Endodermal cell (in vitro differentiated cells): ENCODE results near the gene RNF40. TPM values are rescaled to one million over a fixed set of nuclear protein-coding genes. Genes with fewer than 3 reads are reported as not detected.
A peak's percentile ranks its signal among the peaks of the same experiment; 100 is the strongest.

ENCODE experiments used
- DNase-seq: peaks from one replicate; pipeline ENCODE4 v3.0.0-alpha.2; 2017
- H3K27ac ChIP-seq: 2 replicates; pipeline ENCODE4 v1.5.1; 2013; ENCODE audit warnings: mild to moderate bottlenecking, low read depth, low read length, moderate library complexity
- H3K27me3 ChIP-seq: 2 replicates; pipeline ENCODE4 v1.6.1; 2013; ENCODE audit warnings: mild to moderate bottlenecking, low read length, moderate library complexity; ENCODE audit not compliant: insufficient read depth, control insufficient read depth, poor library complexity, severe bottlenecking
- H3K36me3 ChIP-seq: 2 replicates; pipeline ENCODE4 v1.7.0; 2013; ENCODE audit warnings: mild to moderate bottlenecking, low read length, moderate library complexity; ENCODE audit not compliant: control insufficient read depth, insufficient read depth
- H3K4me1 ChIP-seq: one replicate; pipeline ENCODE4 v1.7.0; 2013; ENCODE audit warnings: low read length; ENCODE audit not compliant: control insufficient read depth, insufficient read depth
- H3K4me3 ChIP-seq: 2 replicates; pipeline ENCODE4 v1.5.1; 2013; ENCODE audit warnings: mild to moderate bottlenecking, low read length, moderate library complexity
- H3K9ac ChIP-seq: 2 replicates; pipeline ENCODE4 v1.6.1; 2013; ENCODE audit warnings: mild to moderate bottlenecking, low read length, moderate library complexity; ENCODE audit not compliant: poor library complexity, severe bottlenecking; ENCODE audit errors: extremely low read depth
- H3K9me3 ChIP-seq: 2 replicates; pipeline ENCODE4 v1.6.1; 2013; ENCODE audit warnings: mild to moderate bottlenecking, low read length, moderate library complexity; ENCODE audit not compliant: control insufficient read depth
- H3K27ac Mint-ChIP-seq: 2 replicates; pipeline ENCODE4 v1.8.0; 2020; ENCODE audit warnings: mixed read lengths
- H3K27me3 Mint-ChIP-seq: 2 replicates; pipeline ENCODE4 v1.8.0; 2021; ENCODE audit warnings: mild to moderate bottlenecking, mixed read lengths; ENCODE audit not compliant: insufficient read depth
- H3K36me3 Mint-ChIP-seq: 2 replicates; pipeline ENCODE4 v1.8.0; 2020; ENCODE audit warnings: low read depth, mixed read lengths
- H3K4me1 Mint-ChIP-seq: 2 replicates; pipeline ENCODE4 v1.8.0; 2020; ENCODE audit warnings: mixed read lengths
- H3K4me3 Mint-ChIP-seq: 2 replicates; pipeline ENCODE4 v1.8.0; 2020; ENCODE audit warnings: mild to moderate bottlenecking, moderate library complexity, mixed read lengths
- H3K9me3 Mint-ChIP-seq: 2 replicates; pipeline ENCODE4 v1.8.0; 2020; ENCODE audit warnings: mild to moderate bottlenecking, mixed read lengths
- CTCF ChIP-seq: fragments of 200-600 bp; sonication (generic); conservative IDR thresholded peaks from 2 replicates; pipeline ENCODE4 v1.5.0; 2021; ENCODE audit warnings: antibody characterized with exemption, mild to moderate bottlenecking
- WGBS, 2 experiments: methylation state at CpG; one replicate each; pipeline versions ENCODE4 v1.1.5 to v1.1.7; 2013; ENCODE audit warnings: missing lambda C conversion rate in 2 of 2, mixed read lengths in 1 of 2; ENCODE audit not compliant: insufficient coverage in 1 of 2, insufficient read length in 1 of 2; 5-methylcytosine and 5-hydroxymethylcytosine counted together
- total RNA-seq, 2 donors: library from RNA; stranded (reverse); fragmentation: NEBNext Ultra II Directional in 1 of 2; extraction: Animal tissue kit (Norgen Biotek cat#: 25700) in 1 of 2; gene quantifications; 2 replicates in 1 of 2; 3 replicates in 1 of 2; pipeline ENCODE4 v1.2.1, GENCODE V29; 2021

Gene RNF40
- total RNA-seq, 2 donors from 2014 or later = 88.4 to 95.8 TPM

- Histone ChIP-seq H3K36me3 (no peaks in the 10 kb centered on the region), H3K27ac (no peak overlapping the region), H3K4me1 (no peaks in the 10 kb centered on the region), H3K9me3 (no peaks in the 10 kb centered on the region), H3K9ac (no peak overlapping the region), H3K27me3 (no peaks in the 10 kb centered on the region), H3K4me3 (no peak overlapping the region)
- WGBS, 2 experiments = 85 to 94% methylated on average over 3 of the region's 3 CpGs
- no peak for DNase-seq
- no peak for TF ChIP-seq CTCF
- H3K4me1 Mint-ChIP-seq = peaks cover 4% of the 10 kb centered on the region
- no peaks in the 10 kb centered on the region for H3K9me3 Mint-ChIP-seq
- H3K27ac Mint-ChIP-seq = no peak overlapping the region
- H3K36me3 Mint-ChIP-seq = no peaks in the 10 kb centered on the region
- H3K4me3 Mint-ChIP-seq = no peak overlapping the region
- peaks cover 27% of the 10 kb centered on the region for H3K27me3 Mint-ChIP-seq
Measured at GRCh38 chr16:30794634-30795033, 32.5 kb downstream of the RNF40 start.

GRCh38 chr16:30797670-30798309, 35.7 kb downstream of the RNF40 start:
- H3K4me3 Mint-ChIP-seq = no peak overlapping the region
- no peaks in the 10 kb centered on the region for H3K36me3 ChIP-seq
- no peaks in the 10 kb centered on the region for H3K9me3 ChIP-seq
- no peaks in the 10 kb centered on the region for H3K27me3 ChIP-seq
- 85 to 88% methylated on average over 7 of the region's 8 CpGs for WGBS, 2 experiments
- no peak overlapping the region for H3K4me3 ChIP-seq
- no peaks in the 10 kb centered on the region for H3K36me3 Mint-ChIP-seq
- H3K27me3 Mint-ChIP-seq = peaks cover 32% of the 10 kb centered on the region
- H3K27ac ChIP-seq = no peak overlapping the region
- no peaks in the 10 kb centered on the region for H3K4me1 ChIP-seq
- H3K4me1 Mint-ChIP-seq = peaks cover 4% of the 10 kb centered on the region
- H3K27ac Mint-ChIP-seq = no peak overlapping the region
- peak; percentile 61 for TF ChIP-seq CTCF
- no peak for DNase-seq
- H3K9me3 Mint-ChIP-seq = no peaks in the 10 kb centered on the region
- no peak overlapping the region for H3K9ac ChIP-seq

- no peaks in the 10 kb centered on the region for H3K9me3 ChIP-seq
Measured at GRCh38 chr16:30802936-30803335, 40.8 kb downstream of the RNF40 start.

More at GRCh38 chr16:30802936-30803335, 40.8 kb downstream of the RNF40 start:
- 79 to 94% methylated on average over 3 of the region's 3 CpGs for WGBS, 2 experiments
- Mint-ChIP-seq H3K4me1 (peaks cover 11% of the 10 kb centered on the region), H3K27me3 (peaks cover 39% of the 10 kb centered on the region), H3K27ac (no peak overlapping the region), H3K9me3 (no peaks in the 10 kb centered on the region), H3K4me3 (no peak overlapping the region), H3K36me3 (no peaks in the 10 kb centered on the region)
- Histone ChIP-seq H3K27me3 (no peaks in the 10 kb centered on the region), H3K9ac (no peak overlapping the region), H3K27ac (no peak overlapping the region), H3K36me3 (no peaks in the 10 kb centered on the region), H3K4me3 (no peak overlapping the region), H3K4me1 (peaks cover 2% of the 10 kb centered on the region)
- DNase-seq = no peak
- TF ChIP-seq CTCF = no peak
